IMR-90 (cell line): ENCODE data around the gene ZKSCAN7. TPM values are rescaled to one million over a fixed set of nuclear protein-coding genes. Genes with fewer than 3 reads are reported as not detected.

Source experiments
- ATAC-seq: fragments of 200-7000 bp; cut with Tn5 transposase; 2 replicates; pipeline ENCODE4 v1.9.1; 2020; ENCODE audit warnings: low read depth, mild to moderate bottlenecking, moderate library complexity
- BruUV-seq: library from RNA; stranded (reverse); fragments of 400-500 nt; replicated peaks from 2 replicates; lab custom pipeline; 2021; lab: Mats Ljungman, UMichigan
- CTCF ChIA-PET: fragments of 300-600 bp; formaldehyde crosslinking; extraction: SDS; loops from one replicate; lab custom pipeline; 2021; ENCODE audit warnings: antibody characterized with exemption; lab: Yijun Ruan, JAX
- POLR2A ChIA-PET: fragments of 300-600 bp; sonication (Branson Sonifier 250); formaldehyde crosslinking; loops from one replicate; lab custom pipeline; 2022; ENCODE audit warnings: antibody characterized with exemption; ENCODE audit not compliant: unreplicated experiment; lab: Charles Lee
- DNase-seq: peaks from one replicate; pipeline ENCODE4 v3.0.0; 2013
- H2AFZ ChIP-seq: replicated peaks from 2 replicates; pipeline ENCODE3; 2013; ENCODE audit warnings: low read length, mild to moderate bottlenecking; ENCODE audit not compliant: poor library complexity
- H2AK5ac ChIP-seq: 2 replicates; pipeline ENCODE4 v1.6.1; 2013; ENCODE audit warnings: low read depth, low read length, inconsistent platforms
- H2AK9ac ChIP-seq: replicated peaks from 2 replicates; pipeline ENCODE3; 2013; ENCODE audit warnings: mild to moderate bottlenecking, low read depth, low read length, moderate library complexity; ENCODE audit not compliant: poor library complexity
- H2BK120ac ChIP-seq: 2 replicates; pipeline ENCODE4 v1.6.1; 2013; ENCODE audit warnings: low read depth, low read length, inconsistent platforms
- H2BK15ac ChIP-seq: 3 replicates; pipeline ENCODE4 v1.6.1; 2013; ENCODE audit warnings: low read depth, low read length, inconsistent platforms
- H2BK20ac ChIP-seq: 2 replicates; pipeline ENCODE4 v1.6.1; 2013; ENCODE audit warnings: low read depth, mild to moderate bottlenecking, inconsistent platforms, low read length, moderate library complexity
- H2BK5ac ChIP-seq: 2 replicates; pipeline ENCODE4 v1.6.1; 2013; ENCODE audit warnings: mild to moderate bottlenecking, low read depth, low read length, inconsistent platforms; ENCODE audit not compliant: poor library complexity, severe bottlenecking
- H3K14ac ChIP-seq: replicated peaks from 2 replicates; pipeline ENCODE4 v1.6.1; 2013; ENCODE audit warnings: low read depth, low read length, inconsistent platforms
- H3K18ac ChIP-seq: 2 replicates; pipeline ENCODE4 v1.6.1; 2013; ENCODE audit warnings: low read depth, low read length, control low read depth
- H3K23ac ChIP-seq: 2 replicates; pipeline ENCODE4 v1.6.1; 2013; ENCODE audit warnings: low read depth, low read length, inconsistent platforms
- H3K27ac ChIP-seq: 2 replicates; pipeline ENCODE4 v1.5.1; 2013; ENCODE audit warnings: mild to moderate bottlenecking, control low read depth, low read length; ENCODE audit not compliant: insufficient read depth
- H3K27me3 ChIP-seq: 2 replicates; pipeline ENCODE4 v1.6.1; 2013; ENCODE audit warnings: low read length; ENCODE audit not compliant: control insufficient read depth, insufficient read depth
- H3K36me3 ChIP-seq: 2 replicates; pipeline ENCODE4 v1.6.1; 2013; ENCODE audit warnings: low read length, mixed read lengths; ENCODE audit not compliant: control insufficient read depth, insufficient read depth
- H3K4ac ChIP-seq: 2 replicates; pipeline ENCODE4 v1.6.1; 2013; ENCODE audit warnings: low read depth, low read length, inconsistent platforms
- H3K4me1 ChIP-seq: 2 replicates; pipeline ENCODE4 v1.6.1; 2013; ENCODE audit warnings: low read length, mixed read lengths; ENCODE audit not compliant: control insufficient read depth, insufficient read depth
- H3K4me2 ChIP-seq: 2 replicates; pipeline ENCODE4 v1.6.1; 2013; ENCODE audit warnings: low read depth, mild to moderate bottlenecking, control low read depth, low read length, moderate library complexity
- H3K4me3 ChIP-seq: 2 replicates; pipeline ENCODE4 v1.5.1; 2013; ENCODE audit warnings: low read depth, mild to moderate bottlenecking, control low read depth, low read length, moderate library complexity; ENCODE audit not compliant: insufficient read depth
- H3K56ac ChIP-seq: 2 replicates; pipeline ENCODE4 v1.6.1; 2013; ENCODE audit warnings: low read length, inconsistent platforms; ENCODE audit not compliant: insufficient read depth; ENCODE audit errors: extremely low read depth
- H3K79me1 ChIP-seq, 2 experiments: 2 replicates each; pipeline ENCODE4 v1.6.1; 2013; ENCODE audit warnings: low read length in 2 of 2, inconsistent platforms in 1 of 2, low read depth in 1 of 2
- H3K9ac ChIP-seq: 2 replicates; pipeline ENCODE4 v1.6.1; 2013; ENCODE audit warnings: low read depth, low read length, control low read depth
- H3K9me1 ChIP-seq: 2 replicates; pipeline ENCODE4 v1.6.1; 2013; ENCODE audit warnings: low read length, inconsistent platforms; ENCODE audit not compliant: insufficient read depth
- H3K9me3 ChIP-seq: 2 replicates; pipeline ENCODE4 v1.6.1; 2013; ENCODE audit warnings: low read length; ENCODE audit not compliant: control insufficient read depth, insufficient read depth
- H4K20me1 ChIP-seq: 2 replicates; pipeline ENCODE4 v1.6.1; 2013; ENCODE audit warnings: low read length, inconsistent platforms; ENCODE audit not compliant: insufficient read depth
- H4K5ac ChIP-seq: 2 replicates; pipeline ENCODE4 v1.6.1; 2013; ENCODE audit warnings: mild to moderate bottlenecking, low read depth, low read length, control low read depth
- H4K8ac ChIP-seq, 2 experiments: 2 replicates each; pipeline ENCODE4 v1.6.1; 2013; ENCODE audit warnings: low read depth in 2 of 2, low read length in 2 of 2, control low read depth in 1 of 2, inconsistent platforms in 1 of 2
- H4K91ac ChIP-seq: 2 replicates; pipeline ENCODE4 v1.6.1; 2013; ENCODE audit warnings: low read depth, low read length, inconsistent platforms; ENCODE audit not compliant: insufficient read depth
- BHLHE40 ChIP-seq: fragments of 150-350 bp; IDR thresholded peaks from 2 replicates; pipeline ENCODE4 v1.6.1; 2016; ENCODE audit warnings: mild to moderate bottlenecking, low read depth, low read length
- CEBPB ChIP-seq: IDR thresholded peaks from 2 replicates; pipeline ENCODE4 v1.6.1; 2012; ENCODE audit warnings: low read depth, low read length, improper control_type of control experiment
- CHD1 ChIP-seq: IDR thresholded peaks from 2 replicates; pipeline ENCODE4 v1.6.1; 2012; ENCODE audit warnings: low read depth, low read length, improper control_type of control experiment
- FOS ChIP-seq: fragments of 150-350 bp; IDR thresholded peaks from 2 replicates; pipeline ENCODE4 v1.6.1; 2016; ENCODE audit warnings: low read depth, low read length
- MAFK ChIP-seq: IDR thresholded peaks from 2 replicates; pipeline ENCODE4 v1.6.1; 2012; ENCODE audit warnings: low read depth, low read length, improper control_type of control experiment
- MAZ ChIP-seq: IDR thresholded peaks from 2 replicates; pipeline ENCODE4 v1.6.1; 2012; ENCODE audit warnings: low read depth, mild to moderate bottlenecking, low read length, improper control_type of control experiment, moderate library complexity, borderline replicate concordance
- MXI1 ChIP-seq: IDR thresholded peaks from 2 replicates; pipeline ENCODE4 v1.6.1; 2012; ENCODE audit warnings: low read depth, mild to moderate bottlenecking, low read length, moderate library complexity, borderline replicate concordance
- NFE2L2 ChIP-seq: fragments of 150-350 bp; IDR thresholded peaks from 2 replicates; pipeline ENCODE4 v1.6.1; 2016; ENCODE audit warnings: low read depth, mild to moderate bottlenecking, low read length
- POLR2A ChIP-seq: IDR thresholded peaks from 2 replicates; pipeline ENCODE4 v1.6.1; 2012; ENCODE audit warnings: mild to moderate bottlenecking, low read depth, low read length
- RAD21 ChIP-seq: IDR thresholded peaks from 2 replicates; pipeline ENCODE4 v1.6.1; 2012; ENCODE audit warnings: low read length, improper control_type of control experiment
- RCOR1 ChIP-seq: IDR thresholded peaks from 2 replicates; pipeline ENCODE4 v1.6.1; 2012; ENCODE audit warnings: mild to moderate bottlenecking, low read length, improper control_type of control experiment; ENCODE audit not compliant: insufficient replicate concordance
- RFX5 ChIP-seq: IDR thresholded peaks from 2 replicates; pipeline ENCODE4 v1.8.0; 2012; ENCODE audit warnings: low read depth, mild to moderate bottlenecking, low read length, moderate library complexity
- SMC3 ChIP-seq: fragments of 150-350 bp; IDR thresholded peaks from 2 replicates; pipeline ENCODE4 v1.6.1; 2016; ENCODE audit warnings: low read depth, mild to moderate bottlenecking, antibody characterized with exemption, low read length, moderate library complexity
- USF2 ChIP-seq: fragments of 150-350 bp; IDR thresholded peaks from 2 replicates; pipeline ENCODE4 v1.6.1; 2017; ENCODE audit warnings: mild to moderate bottlenecking, antibody characterized with exemption, low read length, low read depth
- dilution Hi-C: fragments of 300-500 bp; cut with HindIII; formaldehyde crosslinking; loops from one replicate; pipeline ENCODE4 v1.14.3; 2018; ENCODE audit warnings: low sequenced_read_pairs; ENCODE audit not compliant: unreplicated experiment
- in situ Hi-C: fragments of 300-500 bp; cut with MboI; formaldehyde crosslinking; loops from 3 replicates; pipeline ENCODE4 v1.14.3; 2019; ENCODE audit warnings: low sequenced_read_pairs, inconsistent platforms, mixed read lengths
- intact Hi-C: fragments of 100-400 bp; cut with micrococcal nuclease; formaldehyde crosslinking; loops from 2 replicates; pipeline ENCODE4 v1.10.0; 2022
- polyA plus RNA-seq, 3 experiments: library from polyadenylated mRNA; depleted of rRNA; stranded (reverse); fragments of >200 nt; gene quantifications; 2 replicates each; pipeline ENCODE4 v1.2.3, GENCODE V29; 2012; ENCODE audit warnings: low replicate concordance in 1 of 3
- total RNA-seq: library from RNA; depleted of rRNA; stranded (reverse); fragments of >200 nt; gene quantifications from 2 replicates; pipeline ENCODE4 v1.2.3, GENCODE V29; 2012
- TF ChIP-seq, protein P1 (sequence below): conservative IDR thresholded peaks from 2 replicates; pipeline ENCODE4 v1.5.1; 2012; ENCODE audit warnings: mild to moderate bottlenecking, low read depth, low read length, improper control_type of control experiment
- TF ChIP-seq, protein P2 (sequence below): fragments of 150-350 bp; IDR thresholded peaks from 2 replicates; pipeline ENCODE4 v1.6.1; 2016; ENCODE audit warnings: low read depth, mild to moderate bottlenecking, low read length, moderate library complexity, borderline replicate concordance

ZKSCAN7 gene
- total and polyA plus RNA-seq, 2 of the 4 experiments (the other 2 are of a cell fraction) = 2.6 to 4.7 TPM

GRCh38 chr3:44612678-44613077 is 57.7 kb downstream of the ZKSCAN7 start:
- H2AFZ ChIP-seq = no peak overlapping the region
- CTCF ChIA-PET = no interaction called here
- H3K18ac ChIP-seq = no peak overlapping the region
- no peak overlapping the region for H2BK5ac ChIP-seq
- H4K5ac ChIP-seq = no peak overlapping the region
- intact Hi-C loops (no loop called here), in situ Hi-C loops (no loop called here), dilution Hi-C loops (no loop called here)
- no peaks in the 10 kb centered on the region for H3K4me1 ChIP-seq
- no peak overlapping the region for H2BK20ac ChIP-seq
- H3K27me3 ChIP-seq = no peaks in the 10 kb centered on the region
- no peak overlapping the region for H3K4me3 ChIP-seq
- H4K20me1 ChIP-seq = no peaks in the 10 kb centered on the region
- no peak overlapping the region for H4K8ac ChIP-seq
- no peak overlapping the region for H2AK5ac ChIP-seq
- no peak overlapping the region for H3K4me2 ChIP-seq
- no TSS peak for BruUV-seq
- H3K4ac ChIP-seq = no peak overlapping the region
- DNase-seq (no peak), ATAC-seq (no peak)
- no peak overlapping the region for H2BK120ac ChIP-seq
- no peak overlapping the region for H3K14ac ChIP-seq
- no peak overlapping the region for H4K91ac ChIP-seq
- no peak for TF ChIP-seq CEBPB
- no peak for TF ChIP-seq MAZ
- TF ChIP-seq USF2 = no peak
- TF ChIP-seq FOS = no peak
- no peak for TF ChIP-seq NFE2L2
- no peak for TF ChIP-seq POLR2A
- no peak for TF ChIP-seq MAFK
- no peak for TF ChIP-seq MXI1
- TF ChIP-seq, protein P1, sequence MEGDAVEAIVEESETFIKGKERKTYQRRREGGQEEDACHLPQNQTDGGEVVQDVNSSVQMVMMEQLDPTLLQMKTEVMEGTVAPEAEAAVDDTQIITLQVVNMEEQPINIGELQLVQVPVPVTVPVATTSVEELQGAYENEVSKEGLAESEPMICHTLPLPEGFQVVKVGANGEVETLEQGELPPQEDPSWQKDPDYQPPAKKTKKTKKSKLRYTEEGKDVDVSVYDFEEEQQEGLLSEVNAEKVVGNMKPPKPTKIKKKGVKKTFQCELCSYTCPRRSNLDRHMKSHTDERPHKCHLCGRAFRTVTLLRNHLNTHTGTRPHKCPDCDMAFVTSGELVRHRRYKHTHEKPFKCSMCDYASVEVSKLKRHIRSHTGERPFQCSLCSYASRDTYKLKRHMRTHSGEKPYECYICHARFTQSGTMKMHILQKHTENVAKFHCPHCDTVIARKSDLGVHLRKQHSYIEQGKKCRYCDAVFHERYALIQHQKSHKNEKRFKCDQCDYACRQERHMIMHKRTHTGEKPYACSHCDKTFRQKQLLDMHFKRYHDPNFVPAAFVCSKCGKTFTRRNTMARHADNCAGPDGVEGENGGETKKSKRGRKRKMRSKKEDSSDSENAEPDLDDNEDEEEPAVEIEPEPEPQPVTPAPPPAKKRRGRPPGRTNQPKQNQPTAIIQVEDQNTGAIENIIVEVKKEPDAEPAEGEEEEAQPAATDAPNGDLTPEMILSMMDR = no peak
- no peak for TF ChIP-seq RAD21
- TF ChIP-seq BHLHE40 = no peak
- TF ChIP-seq, protein P2, sequence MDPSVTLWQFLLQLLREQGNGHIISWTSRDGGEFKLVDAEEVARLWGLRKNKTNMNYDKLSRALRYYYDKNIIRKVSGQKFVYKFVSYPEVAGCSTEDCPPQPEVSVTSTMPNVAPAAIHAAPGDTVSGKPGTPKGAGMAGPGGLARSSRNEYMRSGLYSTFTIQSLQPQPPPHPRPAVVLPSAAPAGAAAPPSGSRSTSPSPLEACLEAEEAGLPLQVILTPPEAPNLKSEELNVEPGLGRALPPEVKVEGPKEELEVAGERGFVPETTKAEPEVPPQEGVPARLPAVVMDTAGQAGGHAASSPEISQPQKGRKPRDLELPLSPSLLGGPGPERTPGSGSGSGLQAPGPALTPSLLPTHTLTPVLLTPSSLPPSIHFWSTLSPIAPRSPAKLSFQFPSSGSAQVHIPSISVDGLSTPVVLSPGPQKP = no peak
- no peak for TF ChIP-seq SMC3
- no peak for TF ChIP-seq RCOR1
- TF ChIP-seq CHD1 = no peak
- no peak for TF ChIP-seq RFX5
- POLR2A ChIA-PET = no interaction called here
- H3K9me1 ChIP-seq = no peaks in the 10 kb centered on the region
- no peaks in the 10 kb centered on the region for H3K79me1 ChIP-seq
- no peaks in the 10 kb centered on the region for H3K9me3 ChIP-seq
- H2AK9ac ChIP-seq = no peak overlapping the region
- H3K56ac ChIP-seq = no peak overlapping the region
- H3K36me3 ChIP-seq = no peaks in the 10 kb centered on the region
- H3K27ac ChIP-seq = no peak overlapping the region
- no peak overlapping the region for H3K23ac ChIP-seq
- no peak overlapping the region for H2BK15ac ChIP-seq
- no peak overlapping the region for H3K9ac ChIP-seq
